DOHH2 (cell line): ENCODE data around the gene EMID1.

Source experiments
- CTCF ChIP-seq: fragments of 200-600 bp; sonication (generic); IDR thresholded peaks from one replicate; pipeline ENCODE4 v1.5.1; 2014; ENCODE audit warnings: antibody characterized with exemption, mild to moderate bottlenecking, low read depth, low read length; ENCODE audit not compliant: poor library complexity, severe bottlenecking
- EZH2phosphoT487 ChIP-seq: fragments of 200-600 bp; sonication (generic); IDR thresholded peaks from 2 replicates; pipeline ENCODE4 v1.6.1; 2017; ENCODE audit warnings: borderline replicate concordance, mild to moderate bottlenecking, antibody characterized with exemption, low read length, moderate library complexity, mixed read lengths

- TF ChIP-seq EZH2phosphoT487 (no peak), CTCF (no peak)
Measured at GRCh38 chr22:29307596-29308147, 102.0 kb downstream of the EMID1 start.
